ENCODE data around the gene INO80E. TPM values are rescaled to one million over a fixed set of nuclear protein-coding genes. Genes with fewer than 3 reads are reported as not detected.

INO80E gene
- total and polyA plus RNA-seq, 2 of the 8 experiments (the other 6 are each of a cell fraction or from before 2014, with no cell fraction given) = 43.0 to 91.2 TPM

DNA sequence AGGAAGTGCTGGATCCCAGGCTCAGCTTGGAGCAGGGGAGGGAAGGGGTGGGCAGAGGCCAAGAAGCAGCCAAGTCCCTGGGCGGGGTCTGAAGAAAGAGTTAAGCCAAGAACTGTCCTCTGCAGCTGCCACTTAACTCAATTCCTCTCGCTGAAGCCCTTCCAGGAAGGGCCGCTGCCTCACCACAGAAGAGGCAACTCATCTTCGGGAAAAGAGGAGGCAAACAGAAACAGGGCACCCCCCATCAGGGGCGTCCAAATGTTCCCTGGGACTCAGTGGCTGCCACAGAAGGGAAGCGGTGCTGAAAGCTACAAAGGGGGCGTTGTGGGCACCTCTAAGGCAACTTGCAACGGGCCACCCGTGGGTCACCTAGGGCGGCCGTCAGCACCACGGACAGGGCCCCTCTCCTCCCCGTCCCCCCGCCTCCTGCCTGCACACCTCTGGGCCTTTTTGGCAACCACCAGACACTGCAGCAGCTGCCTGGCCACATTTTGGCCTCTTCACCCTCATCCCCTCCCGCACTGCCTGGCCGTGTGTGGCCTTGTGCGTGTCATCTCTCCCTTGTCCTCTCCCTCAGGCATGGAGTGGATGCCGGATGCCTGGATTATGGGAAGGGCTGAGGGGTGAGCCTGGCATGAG lies 32.5 kb downstream of the INO80E start (continued):
- TF ChIP-seq SIN3A (conservative IDR thresholded peaks at IDR 0.05 in 1 of 2, IDR thresholded peaks at IDR 0.05 in 1 of 2; ENCODE audit: low read depth in 1 of 2, low read length in 2 of 2) (peak; percentile 83 to 94; a peak in 3 of 4 replicates), SP4 (IDR thresholded peaks at IDR 0.05; ENCODE audit: low read length) (no peak), TBP (IDR thresholded peaks at IDR 0.05; ENCODE audit: low read depth, low read length) (no peak), SRF (IDR thresholded peaks at IDR 0.05; ENCODE audit: low read depth, low read length) (no peak), CREB1 (IDR thresholded peaks at IDR 0.05) (no peak), EGR1 (IDR thresholded peaks at IDR 0.05; ENCODE audit: borderline replicate concordance, low read depth, low read length) (no peak), BACH1 (IDR thresholded peaks at IDR 0.05; ENCODE audit: low read length) (0 out of 2 replicates have a peak, but pooled peaks have one; percentile 18)
